Lower lobe of right lung (tissue), 2 donors: ENCODE data around the gene ALG11. TPM values are rescaled to one million over a fixed set of nuclear protein-coding genes. Genes with fewer than 3 reads are reported as not detected.
"Not testable (repeated sequence)": the region's sequence is repeated elsewhere in the genome, so short reads cannot be mapped to it uniquely, and the experiment has no call there.

ENCODE experiments used
- ATAC-seq, 2 donors: fragments of 200-7000 bp; cut with Tn5 transposase; one replicate each; pipeline ENCODE4 v1.9.1; 2020 to 2022; ENCODE audit warnings: mild to moderate bottlenecking in 2 of 2, moderate library complexity in 2 of 2
- DNase-seq: peaks from one replicate; pipeline ENCODE4 v3.0.0-alpha.2; 2020
- H3K27ac ChIP-seq: fragments of 200-600 bp; one replicate; pipeline ENCODE4 v1.8.0; 2022
- H3K27me3 ChIP-seq: fragments of 200-600 bp; one replicate; pipeline ENCODE4 v1.8.0; 2022; ENCODE audit warnings: low read depth
- H3K36me3 ChIP-seq: fragments of 200-600 bp; one replicate; pipeline ENCODE4 v1.8.0; 2022; ENCODE audit warnings: mild to moderate bottlenecking
- H3K4me1 ChIP-seq: fragments of 200-600 bp; one replicate; pipeline ENCODE4 v1.8.0; 2022
- H3K4me3 ChIP-seq: fragments of 200-600 bp; one replicate; pipeline ENCODE4 v1.8.0; 2022; ENCODE audit warnings: mild to moderate bottlenecking
- H3K9me3 ChIP-seq: fragments of 200-600 bp; one replicate; pipeline ENCODE4 v1.8.0; 2022
- intact Hi-C: fragments of 100-400 bp; cut with DNase I; formaldehyde crosslinking; loops from one replicate; pipeline ENCODE4 v1.11.0; 2022
- total RNA-seq: library from RNA; stranded (reverse); fragmentation: NEBNext Ultra II Directional; extraction: Animal tissue kit (Norgen Biotek cat#: 25700); gene quantifications from one replicate; pipeline ENCODE4 v1.2.1, GENCODE V29; 2021
- TF ChIP-seq, protein P1 (sequence below): fragments of 200-600 bp; IDR thresholded peaks from one replicate; pipeline ENCODE4 v1.8.0; 2022; ENCODE audit warnings: antibody characterized with exemption, mild to moderate bottlenecking
- donor health status: DM: no; HTN: yes; CAD: no; lungs with severe emphysema.

The ALG11 gene
- total RNA-seq, 1 donor from 2014 or later, result 34.5 TPM

GRCh38 chr13:51978796-51979556 is 33.2 kb upstream of the ALG11 start:
- Histone ChIP-seq H3K27ac (no peak overlapping the region), H3K4me3 (no peak overlapping the region), H3K9me3 (no peaks in the 10 kb centered on the region), H3K4me1 (no peaks in the 10 kb centered on the region), H3K36me3 (no peaks in the 10 kb centered on the region), H3K27me3 (no peaks in the 10 kb centered on the region)
- DNase-seq (no peak), ATAC-seq (peak; percentile 32 to 68)
- TF ChIP-seq, protein P1, sequence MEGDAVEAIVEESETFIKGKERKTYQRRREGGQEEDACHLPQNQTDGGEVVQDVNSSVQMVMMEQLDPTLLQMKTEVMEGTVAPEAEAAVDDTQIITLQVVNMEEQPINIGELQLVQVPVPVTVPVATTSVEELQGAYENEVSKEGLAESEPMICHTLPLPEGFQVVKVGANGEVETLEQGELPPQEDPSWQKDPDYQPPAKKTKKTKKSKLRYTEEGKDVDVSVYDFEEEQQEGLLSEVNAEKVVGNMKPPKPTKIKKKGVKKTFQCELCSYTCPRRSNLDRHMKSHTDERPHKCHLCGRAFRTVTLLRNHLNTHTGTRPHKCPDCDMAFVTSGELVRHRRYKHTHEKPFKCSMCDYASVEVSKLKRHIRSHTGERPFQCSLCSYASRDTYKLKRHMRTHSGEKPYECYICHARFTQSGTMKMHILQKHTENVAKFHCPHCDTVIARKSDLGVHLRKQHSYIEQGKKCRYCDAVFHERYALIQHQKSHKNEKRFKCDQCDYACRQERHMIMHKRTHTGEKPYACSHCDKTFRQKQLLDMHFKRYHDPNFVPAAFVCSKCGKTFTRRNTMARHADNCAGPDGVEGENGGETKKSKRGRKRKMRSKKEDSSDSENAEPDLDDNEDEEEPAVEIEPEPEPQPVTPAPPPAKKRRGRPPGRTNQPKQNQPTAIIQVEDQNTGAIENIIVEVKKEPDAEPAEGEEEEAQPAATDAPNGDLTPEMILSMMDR, result no peak
- intact Hi-C loops, result no loop called here

GRCh38 chr13:51980908-51981307 is 31.3 kb upstream of the ALG11 start:
- Histone ChIP-seq H3K4me1 (no peaks in the 10 kb centered on the region), H3K27ac (no peak overlapping the region), H3K9me3 (no peaks in the 10 kb centered on the region), H3K4me3 (no peak overlapping the region), H3K27me3 (no peaks in the 10 kb centered on the region), H3K36me3 (no peaks in the 10 kb centered on the region)
- TF ChIP-seq, protein P1, result no peak
- intact Hi-C loops, result no loop called here
- ATAC-seq (no peak), DNase-seq (no peak)

DNA sequence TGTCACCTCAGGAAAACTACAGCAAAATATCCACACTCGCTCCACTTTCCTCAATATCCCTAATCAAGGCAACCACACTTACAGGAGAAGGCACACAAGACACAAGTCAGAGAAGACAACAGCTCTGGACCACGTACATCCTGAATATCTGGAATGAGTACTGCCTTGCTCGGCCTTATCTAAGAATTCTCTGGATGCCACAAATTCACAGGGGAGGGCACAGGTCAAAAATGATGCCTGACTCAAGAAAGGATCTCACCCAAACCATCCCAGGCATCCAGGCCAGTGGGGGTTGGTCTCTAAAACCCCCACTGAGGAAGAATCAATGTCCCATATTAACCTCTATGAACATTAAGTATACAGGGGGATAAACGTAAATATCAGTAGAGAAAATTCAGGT is 30.8 kb upstream of the ALG11 start:
- H3K27me3 ChIP-seq, result no peaks in the 10 kb centered on the region
- DNase-seq (no peak), ATAC-seq (no peak)
- H3K9me3 ChIP-seq, result no peaks in the 10 kb centered on the region
- intact Hi-C loops, result no loop called here
- H3K4me3 ChIP-seq, result no peak overlapping the region
- no peaks in the 10 kb centered on the region for H3K36me3 ChIP-seq
- TF ChIP-seq, protein P1, result no peak
- H3K4me1 ChIP-seq, result no peaks in the 10 kb centered on the region
- H3K27ac ChIP-seq, result no peak overlapping the region

DNA sequence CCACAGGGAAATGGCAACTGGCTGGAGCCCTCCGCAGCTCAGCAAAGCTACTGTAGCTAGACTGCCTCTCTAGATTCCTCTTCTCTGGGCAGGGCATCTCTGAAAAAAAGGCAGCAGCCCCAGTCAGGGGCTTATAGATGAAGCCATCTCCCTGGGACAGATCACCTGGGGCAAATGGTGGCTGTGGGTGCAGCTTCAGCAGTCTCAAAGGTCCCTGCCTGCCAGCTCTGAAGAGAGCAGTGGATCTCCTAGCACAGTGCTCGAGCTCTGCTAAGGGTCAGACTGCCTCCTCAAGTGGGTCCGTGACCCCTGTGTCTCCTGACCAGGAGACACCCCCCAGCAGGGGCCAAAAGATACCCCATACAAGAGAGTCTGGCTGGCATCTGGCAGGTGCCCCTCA is 28.9 kb upstream of the ALG11 start:
- H3K27me3 ChIP-seq, intact Hi-C loops, H3K4me3 ChIP-seq, ATAC-seq, DNase-seq, H3K9me3 ChIP-seq, H3K36me3 ChIP-seq, H3K4me1 ChIP-seq, H3K27ac ChIP-seq: not testable (repeated sequence)

GRCh38 chr13:51984904-51985303 is 27.3 kb upstream of the ALG11 start:
- H3K36me3 ChIP-seq, intact Hi-C loops, H3K27me3 ChIP-seq, H3K4me1 ChIP-seq, ATAC-seq, H3K4me3 ChIP-seq, H3K27ac ChIP-seq, H3K9me3 ChIP-seq, DNase-seq: not testable (repeated sequence)

DNA sequence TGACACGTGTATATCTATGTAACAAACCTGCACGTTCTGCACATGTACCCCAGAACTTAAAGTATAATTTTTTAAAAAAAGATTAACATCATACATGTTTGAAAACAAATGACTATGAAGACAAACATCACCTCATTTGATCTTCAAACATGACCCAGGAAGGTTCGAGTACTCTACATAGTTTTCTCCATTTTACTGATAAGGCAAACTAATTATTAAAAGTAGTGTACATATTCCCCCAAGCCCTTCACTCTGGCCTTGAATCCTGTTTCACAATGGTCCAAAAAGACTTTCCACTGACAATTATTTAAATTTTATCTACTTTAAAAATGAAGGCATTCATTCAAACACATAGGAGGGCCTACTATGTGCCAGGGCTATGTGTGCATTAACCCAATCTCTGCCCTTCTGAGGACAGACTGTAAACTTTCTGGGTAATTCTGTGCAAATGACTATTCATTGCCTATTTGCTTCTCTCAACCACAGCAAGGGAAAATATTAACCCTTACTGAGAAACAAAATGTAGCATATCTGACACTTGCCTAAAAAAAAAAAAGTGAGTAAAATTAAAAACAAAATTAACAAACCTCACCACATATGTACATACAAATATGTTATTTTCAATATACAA is 23.1 kb upstream of the ALG11 start:
- ATAC-seq, result no peak
- intact Hi-C loops, result no loop called here
- no peaks in the 10 kb centered on the region for H3K27me3 ChIP-seq
- DNase-seq, result no peak
- no peaks in the 10 kb centered on the region for H3K36me3 ChIP-seq
- H3K27ac ChIP-seq, result no peak overlapping the region
- H3K4me1 ChIP-seq, result no peaks in the 10 kb centered on the region
- TF ChIP-seq, protein P1, result no peak
- H3K4me3 ChIP-seq, result no peak overlapping the region
- H3K9me3 ChIP-seq, result no peaks in the 10 kb centered on the region
